Amniotic stem cell (primary cell): Measurements from ENCODE around the gene MAP7D2.

Source experiments
- DNase-seq: peaks from one replicate; lab custom pipeline; 2025; lab: John Stamatoyannopoulos, UW

Gene MAP7D2

GRCh38 chrX:20038966-20039365 lies 77.7 kb downstream of the MAP7D2 start:
- no peak for DNase-seq

GRCh38 chrX:20037186-20037585 lies 79.5 kb downstream of the MAP7D2 start:
- no peak for DNase-seq

GRCh38 chrX:20032201-20032600 lies 84.5 kb downstream of the MAP7D2 start:
- DNase-seq: no peak

- no peak for DNase-seq
These were observed 87.0 kb downstream of the MAP7D2 start for GRCh38 chrX:20029728-20030127.

GRCh38 chrX:20028588-20028987 lies 88.1 kb downstream of the MAP7D2 start:
- DNase-seq: no peak

GRCh38 chrX:20026278-20026677 lies 90.4 kb downstream of the MAP7D2 start:
- DNase-seq: peak; percentile 25

- DNase-seq: no peak
These were observed 96.9 kb downstream of the MAP7D2 start for GRCh38 chrX:20019672-20020365.

GRCh38 chrX:20016616-20016945 lies 100.1 kb downstream of the MAP7D2 start:
- DNase-seq: no peak

GRCh38 chrX:20015945-20016615 lies 100.6 kb downstream of the MAP7D2 start:
- no peak for DNase-seq

- no peak for DNase-seq
These were observed 101.3 kb downstream of the MAP7D2 start for GRCh38 chrX:20015422-20015821.

GRCh38 chrX:20011608-20012007 lies 105.1 kb downstream of the MAP7D2 start:
- no peak for DNase-seq

GRCh38 chrX:20007962-20008622 lies 108.6 kb downstream of the MAP7D2 start:
- DNase-seq: no peak

- no peak for DNase-seq
These were observed 110.8 kb downstream of the MAP7D2 start for GRCh38 chrX:20005883-20006282.

- no peak for DNase-seq
These were observed 115.1 kb downstream of the MAP7D2 start for GRCh38 chrX:20001588-20001987.

GRCh38 chrX:19991350-19991718 lies 125.4 kb downstream of the MAP7D2 start:
- no peak for DNase-seq

GRCh38 chrX:19990556-19991349 lies 126.0 kb downstream of the MAP7D2 start, which contains the start of gene BCLAF3:
Gene BCLAF3 (minus strand): TSS chrX:19991061. CDS start chrX:19970264, 20,797 bp downstream.
- peak; percentile 50 for DNase-seq

GRCh38 chrX:19990151-19990555 lies 126.6 kb downstream of the MAP7D2 start:
- DNase-seq: no peak

- no peak for DNase-seq
These were observed 128.9 kb downstream of the MAP7D2 start for GRCh38 chrX:19987856-19988255.

- no peak for DNase-seq
These were observed 130.2 kb downstream of the MAP7D2 start for GRCh38 chrX:19986531-19986930.

GRCh38 chrX:19981947-19982346 lies 134.8 kb downstream of the MAP7D2 start:
- no peak for DNase-seq

- DNase-seq: no peak
These were observed 140.9 kb downstream of the MAP7D2 start for GRCh38 chrX:19975845-19976244.

- DNase-seq: no peak
These were observed 143.7 kb downstream of the MAP7D2 start for GRCh38 chrX:19972984-19973383.
